Panc1 (cell line): Measurements from ENCODE around the gene C1orf210. TPM values are rescaled to one million over a fixed set of nuclear protein-coding genes. Genes with fewer than 3 reads are reported as not detected.

Experiments used
- ATAC-seq: fragments of 200-7000 bp; cut with Tn5 transposase; 2 replicates; pipeline ENCODE4 v1.9.1; 2020; ENCODE audit warnings: mild to moderate bottlenecking, moderate library complexity
- BruUV-seq: library from RNA; stranded (reverse); fragments of 400-500 nt; replicated peaks from 2 replicates; lab custom pipeline; 2021; lab: Mats Ljungman, UMichigan
- CTCF ChIA-PET: fragments of 300-600 bp; sonication (Branson Sonifier 250); formaldehyde crosslinking; loops from one replicate; lab custom pipeline; 2022; ENCODE audit warnings: antibody characterized with exemption; lab: Charles Lee
- POLR2A ChIA-PET: fragments of 300-600 bp; sonication (Branson Sonifier 250); formaldehyde crosslinking; loops from one replicate; lab custom pipeline; 2022; ENCODE audit warnings: antibody characterized with exemption; lab: Charles Lee
- DNase-seq: peaks from one replicate; pipeline ENCODE4 v3.0.0-alpha.2; 2010; ENCODE audit warnings: low read depth, low spot score
- H3K27ac ChIP-seq: 2 replicates; pipeline ENCODE4 v1.5.1; 2011; ENCODE audit warnings: mild to moderate bottlenecking, low read length, inconsistent platforms
- H3K27me3 ChIP-seq: fragments of 200-500 bp; sonication (Bioruptor generic); 2 replicates; pipeline ENCODE4 v1.6.0; 2014; ENCODE audit warnings: low read length, inconsistent platforms; ENCODE audit not compliant: control insufficient read depth, insufficient read depth
- H3K36me3 ChIP-seq: fragments of 200-500 bp; sonication (Bioruptor generic); 2 replicates; pipeline ENCODE4 v1.5.1; 2014; ENCODE audit warnings: inconsistent platforms, mild to moderate bottlenecking, low read length, moderate library complexity; ENCODE audit not compliant: control insufficient read depth, insufficient read depth
- H3K4me1 ChIP-seq: 2 replicates; pipeline ENCODE4 v1.5.1; 2011; ENCODE audit warnings: inconsistent platforms, mild to moderate bottlenecking, low read length, moderate library complexity; ENCODE audit not compliant: control insufficient read depth, insufficient read depth
- H3K4me3 ChIP-seq, 2 experiments: 2 replicates each; pipeline ENCODE4 v1.5.1; 2011 to 2012; ENCODE audit warnings: low read depth in 2 of 2, low read length in 2 of 2, mild to moderate bottlenecking in 2 of 2, inconsistent platforms in 1 of 2, moderate library complexity in 1 of 2
- H3K9me3 ChIP-seq: fragments of 200-500 bp; sonication (Bioruptor generic); 2 replicates; pipeline ENCODE4 v1.5.1; 2014; ENCODE audit warnings: low read depth, mild to moderate bottlenecking, inconsistent platforms, low read length, moderate library complexity; ENCODE audit not compliant: control insufficient read depth, insufficient read depth
- POLR2AphosphoS5 ChIP-seq: IDR thresholded peaks from 2 replicates; pipeline ENCODE4 v1.6.1; 2012; ENCODE audit warnings: mild to moderate bottlenecking, low read depth, low read length, moderate library complexity
- SIN3A ChIP-seq: IDR thresholded peaks from 2 replicates; pipeline ENCODE4 v1.6.1; 2012; ENCODE audit warnings: low read depth, mild to moderate bottlenecking, low read length, moderate library complexity, borderline replicate concordance; ENCODE audit not compliant: insufficient read depth
- TCF7L2 ChIP-seq: IDR thresholded peaks from 2 replicates; pipeline ENCODE4 v1.6.1; 2011; ENCODE audit warnings: mild to moderate bottlenecking, low read depth, low read length, inconsistent platforms
- in situ Hi-C: cut with HindIII; loops from 2 replicates; pipeline ENCODE4 v1.10.0; 2016; ENCODE audit warnings: low sequenced_read_pairs, low pct_unique_long_range_greater_than_20kb
- intact Hi-C: fragments of 100-400 bp; cut with micrococcal nuclease; formaldehyde crosslinking; loops from one replicate; pipeline ENCODE4 v1.10.0; 2022; ENCODE audit not compliant: unreplicated experiment
- total RNA-seq: library from RNA; stranded (reverse); gene quantifications from one replicate; pipeline ENCODE4 v1.2.1, GENCODE V29; 2021; ENCODE audit not compliant: unreplicated experiment
- TF ChIP-seq, protein P1 (sequence below): fragments of 450-650 bp; IDR thresholded peaks from 2 replicates; pipeline ENCODE4 v1.5.1; 2017; ENCODE audit warnings: mild to moderate bottlenecking
- TF ChIP-seq, protein P2 (sequence below), 2 experiments: IDR thresholded peaks; 2 replicates each; pipeline ENCODE4 v1.6.1; 2011 to 2012; ENCODE audit warnings: low read depth in 2 of 2, control low read depth in 1 of 2, low read length in 1 of 2, mild to moderate bottlenecking in 1 of 2, moderate library complexity in 1 of 2; ENCODE audit not compliant: insufficient read depth in 1 of 2

The C1orf210 gene
- total RNA-seq, 1 experiment from 2014 or later, result not detected

DNA sequence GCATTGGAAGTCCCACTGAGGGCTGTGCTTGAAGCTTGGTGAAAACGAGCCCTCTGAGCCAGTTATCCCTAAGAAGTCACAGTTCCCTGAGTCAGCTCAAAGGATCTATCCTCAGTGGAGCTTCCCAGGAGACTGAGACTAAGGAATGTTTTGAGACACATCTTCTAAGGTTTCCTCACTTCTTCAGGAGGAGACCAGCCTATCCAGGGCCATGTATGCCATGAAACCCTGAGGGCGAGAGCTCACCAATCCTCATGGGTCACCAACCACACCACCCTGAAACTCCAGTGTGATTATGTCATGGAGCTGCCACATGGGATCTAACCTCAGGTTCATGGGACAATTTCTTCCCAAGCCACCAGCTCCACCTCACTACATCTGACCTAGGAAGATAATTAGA lies 7.8 kb upstream of the C1orf210 start:
- ATAC-seq (no peak), DNase-seq (no peak)
- no peak overlapping the region for H3K4me3 ChIP-seq
- H3K27me3 ChIP-seq, result no peaks in the 10 kb centered on the region
- intact Hi-C loops, result no loop called here
- no peaks in the 10 kb centered on the region for H3K36me3 ChIP-seq
- H3K27ac ChIP-seq, result no peak overlapping the region
- H3K9me3 ChIP-seq, result no peaks in the 10 kb centered on the region
- no peak for TF ChIP-seq POLR2AphosphoS5
- TF ChIP-seq, protein P1, sequence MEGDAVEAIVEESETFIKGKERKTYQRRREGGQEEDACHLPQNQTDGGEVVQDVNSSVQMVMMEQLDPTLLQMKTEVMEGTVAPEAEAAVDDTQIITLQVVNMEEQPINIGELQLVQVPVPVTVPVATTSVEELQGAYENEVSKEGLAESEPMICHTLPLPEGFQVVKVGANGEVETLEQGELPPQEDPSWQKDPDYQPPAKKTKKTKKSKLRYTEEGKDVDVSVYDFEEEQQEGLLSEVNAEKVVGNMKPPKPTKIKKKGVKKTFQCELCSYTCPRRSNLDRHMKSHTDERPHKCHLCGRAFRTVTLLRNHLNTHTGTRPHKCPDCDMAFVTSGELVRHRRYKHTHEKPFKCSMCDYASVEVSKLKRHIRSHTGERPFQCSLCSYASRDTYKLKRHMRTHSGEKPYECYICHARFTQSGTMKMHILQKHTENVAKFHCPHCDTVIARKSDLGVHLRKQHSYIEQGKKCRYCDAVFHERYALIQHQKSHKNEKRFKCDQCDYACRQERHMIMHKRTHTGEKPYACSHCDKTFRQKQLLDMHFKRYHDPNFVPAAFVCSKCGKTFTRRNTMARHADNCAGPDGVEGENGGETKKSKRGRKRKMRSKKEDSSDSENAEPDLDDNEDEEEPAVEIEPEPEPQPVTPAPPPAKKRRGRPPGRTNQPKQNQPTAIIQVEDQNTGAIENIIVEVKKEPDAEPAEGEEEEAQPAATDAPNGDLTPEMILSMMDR, result no peak
- TF ChIP-seq, protein P2, sequence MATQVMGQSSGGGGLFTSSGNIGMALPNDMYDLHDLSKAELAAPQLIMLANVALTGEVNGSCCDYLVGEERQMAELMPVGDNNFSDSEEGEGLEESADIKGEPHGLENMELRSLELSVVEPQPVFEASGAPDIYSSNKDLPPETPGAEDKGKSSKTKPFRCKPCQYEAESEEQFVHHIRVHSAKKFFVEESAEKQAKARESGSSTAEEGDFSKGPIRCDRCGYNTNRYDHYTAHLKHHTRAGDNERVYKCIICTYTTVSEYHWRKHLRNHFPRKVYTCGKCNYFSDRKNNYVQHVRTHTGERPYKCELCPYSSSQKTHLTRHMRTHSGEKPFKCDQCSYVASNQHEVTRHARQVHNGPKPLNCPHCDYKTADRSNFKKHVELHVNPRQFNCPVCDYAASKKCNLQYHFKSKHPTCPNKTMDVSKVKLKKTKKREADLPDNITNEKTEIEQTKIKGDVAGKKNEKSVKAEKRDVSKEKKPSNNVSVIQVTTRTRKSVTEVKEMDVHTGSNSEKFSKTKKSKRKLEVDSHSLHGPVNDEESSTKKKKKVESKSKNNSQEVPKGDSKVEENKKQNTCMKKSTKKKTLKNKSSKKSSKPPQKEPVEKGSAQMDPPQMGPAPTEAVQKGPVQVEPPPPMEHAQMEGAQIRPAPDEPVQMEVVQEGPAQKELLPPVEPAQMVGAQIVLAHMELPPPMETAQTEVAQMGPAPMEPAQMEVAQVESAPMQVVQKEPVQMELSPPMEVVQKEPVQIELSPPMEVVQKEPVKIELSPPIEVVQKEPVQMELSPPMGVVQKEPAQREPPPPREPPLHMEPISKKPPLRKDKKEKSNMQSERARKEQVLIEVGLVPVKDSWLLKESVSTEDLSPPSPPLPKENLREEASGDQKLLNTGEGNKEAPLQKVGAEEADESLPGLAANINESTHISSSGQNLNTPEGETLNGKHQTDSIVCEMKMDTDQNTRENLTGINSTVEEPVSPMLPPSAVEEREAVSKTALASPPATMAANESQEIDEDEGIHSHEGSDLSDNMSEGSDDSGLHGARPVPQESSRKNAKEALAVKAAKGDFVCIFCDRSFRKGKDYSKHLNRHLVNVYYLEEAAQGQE (IDR thresholded peaks at IDR 0.05; ENCODE audit: insufficient read depth in 1 of 2, low read depth in 2 of 2, low read length in 1 of 2), result no peak
- TF ChIP-seq SIN3A, result no peak
- TF ChIP-seq TCF7L2, result no peak
- BruUV-seq, result no TSS peak
- no peaks in the 10 kb centered on the region for H3K4me1 ChIP-seq
- POLR2A ChIA-PET, result no interaction called here
- in situ Hi-C loops, result no loop called here
- CTCF ChIA-PET, result no interaction called here

DNA sequence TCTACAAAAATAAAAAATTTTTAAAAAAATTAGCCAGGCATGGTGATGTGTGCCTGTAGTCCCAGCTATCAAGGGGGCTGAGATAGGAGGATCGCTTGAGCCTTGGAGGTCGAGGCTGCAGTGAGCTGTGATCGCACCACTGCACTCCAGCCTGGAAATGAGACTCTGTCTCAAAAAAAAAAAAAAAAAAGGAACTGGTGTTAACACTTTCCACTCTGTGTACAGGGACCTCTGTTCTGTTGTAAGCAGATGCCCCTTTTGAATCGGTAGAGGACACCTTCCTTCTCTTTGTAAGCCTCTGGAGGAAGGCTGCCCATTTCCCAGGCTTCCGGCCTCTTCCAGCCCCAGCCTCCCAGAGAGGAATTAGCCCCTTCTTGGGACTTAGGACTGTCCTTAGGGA lies 7.3 kb upstream of the C1orf210 start:
- no peaks in the 10 kb centered on the region for H3K9me3 ChIP-seq
- ATAC-seq (no peak), DNase-seq (no peak)
- BruUV-seq, result no TSS peak
- ChIA-PET CTCF (no interaction called here), POLR2A (no interaction called here)
- H3K27ac ChIP-seq, result no peak overlapping the region
- H3K4me3 ChIP-seq, result no peak overlapping the region
- H3K27me3 ChIP-seq, result no peaks in the 10 kb centered on the region
- no peaks in the 10 kb centered on the region for H3K4me1 ChIP-seq
- in situ Hi-C loops (no loop called here), intact Hi-C loops (no loop called here)
- TF ChIP-seq, protein P1, result no peak
- no peak for TF ChIP-seq SIN3A
- no peak for TF ChIP-seq POLR2AphosphoS5
- no peak for TF ChIP-seq TCF7L2
- TF ChIP-seq, protein P2 (IDR thresholded peaks at IDR 0.05; ENCODE audit: insufficient read depth in 1 of 2, low read depth in 2 of 2, low read length in 1 of 2), result no peak
- H3K36me3 ChIP-seq, result no peaks in the 10 kb centered on the region
